ENCODE data around the gene P2RY6.

P2RY6 gene

GRCh38 chr11:73257342-73258103 lies 14.6 kb upstream of the P2RY6 start:
- DNase-seq: no peak
- Histone ChIP-seq H3K4me1 (ENCODE audit: insufficient read depth, low read length) (no peaks in the 10 kb centered on the region), H3K27ac (ENCODE audit: low read length) (no peak overlapping the region), H4K20me1 (ENCODE audit: insufficient read depth, low read length) (no peaks in the 10 kb centered on the region; the same call in 1 of the 2 replicates), H3K27me3 (ENCODE audit: insufficient read depth, low read length, poor library complexity) (no peaks in the 10 kb centered on the region), H2AFZ (ENCODE audit: low read depth, low read length) (no peak overlapping the region), H3K4me2 (ENCODE audit: insufficient read depth, low read length) (no peak overlapping the region), H3K4me3 (ENCODE audit: low read depth in 1 of 2, low read length in 2 of 2) (no peak overlapping the region), H3K9me3 (ENCODE audit: insufficient read depth, low read length, severe bottlenecking) (no peaks in the 10 kb centered on the region), H3K9ac (ENCODE audit: low read depth, low read length) (no peak overlapping the region), H3K36me3 (ENCODE audit: insufficient read depth, low read length) (no peaks in the 10 kb centered on the region), H3K79me2 (ENCODE audit: insufficient read depth, low read length) (no peaks in the 10 kb centered on the region)
- no peak for TF ChIP-seq EZH2 (IDR thresholded peaks at IDR 0.05; ENCODE audit: borderline replicate concordance, low read depth, low read length, severe bottlenecking)
- TF ChIP-seq CTCF (IDR thresholded peaks at IDR 0.05; ENCODE audit: borderline replicate concordance, extremely low read depth, low read length, poor library complexity, severe bottlenecking): no peak
- no peak for ATAC-seq (ENCODE audit: insufficient read depth, low read depth)

GRCh38 chr11:73258104-73259035 lies 13.8 kb upstream of the P2RY6 start:
- Histone ChIP-seq H3K79me2 (ENCODE audit: insufficient read depth, low read length) (no peaks in the 10 kb centered on the region), H3K4me3 (ENCODE audit: low read depth in 1 of 2, low read length in 2 of 2) (no peak overlapping the region), H3K9ac (ENCODE audit: low read depth, low read length) (no peak overlapping the region), H3K27me3 (ENCODE audit: insufficient read depth, low read length, poor library complexity) (peaks cover 2% of the 10 kb centered on the region), H3K4me2 (ENCODE audit: insufficient read depth, low read length) (no peak overlapping the region), H3K4me1 (ENCODE audit: insufficient read depth, low read length) (no peaks in the 10 kb centered on the region), H3K27ac (ENCODE audit: low read length) (no peak overlapping the region), H2AFZ (ENCODE audit: low read depth, low read length) (no peak overlapping the region), H3K9me3 (ENCODE audit: insufficient read depth, low read length, severe bottlenecking) (no peaks in the 10 kb centered on the region), H3K36me3 (ENCODE audit: insufficient read depth, low read length) (no peaks in the 10 kb centered on the region), H4K20me1 (ENCODE audit: insufficient read depth, low read length) (no peaks in the 10 kb centered on the region; the same call in 1 of the 2 replicates)
- ATAC-seq (ENCODE audit: insufficient read depth, low read depth) (no peak), DNase-seq (no peak)
- no peak for TF ChIP-seq EZH2 (IDR thresholded peaks at IDR 0.05; ENCODE audit: borderline replicate concordance, low read depth, low read length, severe bottlenecking)
- no peak for TF ChIP-seq CTCF (IDR thresholded peaks at IDR 0.05; ENCODE audit: borderline replicate concordance, extremely low read depth, low read length, poor library complexity, severe bottlenecking)

- ATAC-seq (ENCODE audit: insufficient read depth, low read depth): no peak
- H3K27me3 ChIP-seq (ENCODE audit: insufficient read depth, low read length, poor library complexity): peaks cover 5% of the 10 kb centered on the region
These were observed 12.6 kb upstream of the P2RY6 start for GRCh38 chr11:73259406-73260126.

More at GRCh38 chr11:73259406-73260126, 12.6 kb upstream of the P2RY6 start:
- H3K27ac ChIP-seq (ENCODE audit: low read length): no peak overlapping the region
- H3K9me3 ChIP-seq (ENCODE audit: insufficient read depth, low read length, severe bottlenecking): no peaks in the 10 kb centered on the region
- H3K4me1 ChIP-seq (ENCODE audit: insufficient read depth, low read length): no peaks in the 10 kb centered on the region
- no peak overlapping the region for H3K4me3 ChIP-seq (ENCODE audit: low read depth in 1 of 2, low read length in 2 of 2)
- TF ChIP-seq EZH2 (IDR thresholded peaks at IDR 0.05; ENCODE audit: borderline replicate concordance, low read depth, low read length, severe bottlenecking): no peak
- no peak for TF ChIP-seq CTCF (IDR thresholded peaks at IDR 0.05; ENCODE audit: borderline replicate concordance, extremely low read depth, low read length, poor library complexity, severe bottlenecking)
- H3K4me2 ChIP-seq (ENCODE audit: insufficient read depth, low read length): no peak overlapping the region
- no peaks in the 10 kb centered on the region for H3K36me3 ChIP-seq (ENCODE audit: insufficient read depth, low read length)
- no peak overlapping the region for H2AFZ ChIP-seq (ENCODE audit: low read depth, low read length)
- H3K9ac ChIP-seq (ENCODE audit: low read depth, low read length): no peak overlapping the region
- no peaks in the 10 kb centered on the region; the same call in 1 of the 2 replicates for H4K20me1 ChIP-seq (ENCODE audit: insufficient read depth, low read length)
- no peaks in the 10 kb centered on the region for H3K79me2 ChIP-seq (ENCODE audit: insufficient read depth, low read length)
- no peak for DNase-seq

Data from DND-41 (cell line).